Fibroblast of skin of back (primary cell): ENCODE measurements around the gene C1QC.

ENCODE experiments used
- DNase-seq: peaks from one replicate; pipeline ENCODE4 v3.0.0-alpha.2; 2013

Gene C1QC

GRCh38 chr1:22681556-22682276, 38.3 kb downstream of the C1QC start:
- DNase-seq, result no peak

GRCh38 chr1:22683547-22683946, 40.1 kb downstream of the C1QC start:
- no peak for DNase-seq

- DNase-seq, result no peak
Observed at GRCh38 chr1:22685591-22686059, 42.2 kb downstream of the C1QC start.

GRCh38 chr1:22687191-22687590, 43.8 kb downstream of the C1QC start:
- no peak for DNase-seq

GRCh38 chr1:22688466-22688865, 45.0 kb downstream of the C1QC start:
- no peak for DNase-seq

- peak; percentile 68 for DNase-seq
Observed at GRCh38 chr1:22689505-22689904, 46.1 kb downstream of the C1QC start.

GRCh38 chr1:22691031-22691753, 47.8 kb downstream of the C1QC start:
- no peak for DNase-seq

GRCh38 chr1:22694172-22694571, 50.7 kb downstream of the C1QC start:
- DNase-seq, result no peak

- no peak for DNase-seq
Observed at GRCh38 chr1:22696610-22697009, 53.2 kb downstream of the C1QC start.
